Measurements from ENCODE around the gene AGK. TPM values are rescaled to one million over a fixed set of nuclear protein-coding genes. Genes with fewer than 3 reads are reported as not detected.

Gene AGK
- total RNA-seq, 1 donor from 2014 or later: 31.9 TPM

GRCh38 chr7:141527076-141527475, 24.1 kb upstream of the AGK start:
- Mint-ChIP-seq H3K27me3 (peaks cover 9% of the 10 kb centered on the region), H3K9me3 (no peaks in the 10 kb centered on the region), H3K4me3 (no peak overlapping the region), H3K36me3 (no peaks in the 10 kb centered on the region), H3K27ac (no peak overlapping the region), H3K4me1 (ENCODE audit: unreplicated experiment) (no peaks in the 10 kb centered on the region)
- TF ChIP-seq CTCF (conservative IDR thresholded peaks at IDR 0.05): no peak
- DNase-seq (ENCODE audit: extremely low spot score, unreplicated experiment): no peak

GRCh38 chr7:141528399-141528798, 22.8 kb upstream of the AGK start:
- H3K36me3 Mint-ChIP-seq: no peaks in the 10 kb centered on the region
- no peak overlapping the region for H3K27ac Mint-ChIP-seq
- TF ChIP-seq CTCF (conservative IDR thresholded peaks at IDR 0.05): no peak
- H3K9me3 Mint-ChIP-seq: no peaks in the 10 kb centered on the region
- H3K4me1 Mint-ChIP-seq (ENCODE audit: unreplicated experiment): peaks cover 4% of the 10 kb centered on the region
- H3K27me3 Mint-ChIP-seq: peaks cover 9% of the 10 kb centered on the region
- DNase-seq (ENCODE audit: extremely low spot score, unreplicated experiment): no peak
- no peak overlapping the region for H3K4me3 Mint-ChIP-seq

GRCh38 chr7:141533149-141533949, 17.9 kb upstream of the AGK start:
- Mint-ChIP-seq H3K27me3 (peaks cover 16% of the 10 kb centered on the region), H3K4me1 (ENCODE audit: unreplicated experiment) (peaks cover 6% of the 10 kb centered on the region), H3K4me3 (peak overlapping the region; percentile 46), H3K9me3 (no peaks in the 10 kb centered on the region), H3K27ac (no peak overlapping the region), H3K36me3 (no peaks in the 10 kb centered on the region)
- peak; percentile 99 for TF ChIP-seq CTCF (conservative IDR thresholded peaks at IDR 0.05)
- DNase-seq (ENCODE audit: extremely low spot score, unreplicated experiment): peak; percentile 71

- Mint-ChIP-seq H3K4me1 (ENCODE audit: unreplicated experiment) (peaks cover 6% of the 10 kb centered on the region), H3K27me3 (peaks cover 16% of the 10 kb centered on the region), H3K27ac (no peak overlapping the region), H3K9me3 (no peaks in the 10 kb centered on the region), H3K4me3 (no peak overlapping the region), H3K36me3 (no peaks in the 10 kb centered on the region)
- no peak for TF ChIP-seq CTCF (conservative IDR thresholded peaks at IDR 0.05)
- DNase-seq (ENCODE audit: extremely low spot score, unreplicated experiment): no peak
Observed at GRCh38 chr7:141534757-141535737, 16.2 kb upstream of the AGK start.

GRCh38 chr7:141537906-141538305, 13.3 kb upstream of the AGK start:
- Mint-ChIP-seq H3K27ac (no peak overlapping the region), H3K4me3 (no peak overlapping the region), H3K27me3 (peaks cover 20% of the 10 kb centered on the region), H3K36me3 (no peaks in the 10 kb centered on the region), H3K4me1 (ENCODE audit: unreplicated experiment) (peaks cover 6% of the 10 kb centered on the region), H3K9me3 (no peaks in the 10 kb centered on the region)
- TF ChIP-seq CTCF (conservative IDR thresholded peaks at IDR 0.05): no peak
- DNase-seq (ENCODE audit: extremely low spot score, unreplicated experiment): no peak

Data from type B pancreatic cell (in vitro differentiated cells).